Measurements from ENCODE around the gene KIAA0753.

The KIAA0753 gene

DNA sequence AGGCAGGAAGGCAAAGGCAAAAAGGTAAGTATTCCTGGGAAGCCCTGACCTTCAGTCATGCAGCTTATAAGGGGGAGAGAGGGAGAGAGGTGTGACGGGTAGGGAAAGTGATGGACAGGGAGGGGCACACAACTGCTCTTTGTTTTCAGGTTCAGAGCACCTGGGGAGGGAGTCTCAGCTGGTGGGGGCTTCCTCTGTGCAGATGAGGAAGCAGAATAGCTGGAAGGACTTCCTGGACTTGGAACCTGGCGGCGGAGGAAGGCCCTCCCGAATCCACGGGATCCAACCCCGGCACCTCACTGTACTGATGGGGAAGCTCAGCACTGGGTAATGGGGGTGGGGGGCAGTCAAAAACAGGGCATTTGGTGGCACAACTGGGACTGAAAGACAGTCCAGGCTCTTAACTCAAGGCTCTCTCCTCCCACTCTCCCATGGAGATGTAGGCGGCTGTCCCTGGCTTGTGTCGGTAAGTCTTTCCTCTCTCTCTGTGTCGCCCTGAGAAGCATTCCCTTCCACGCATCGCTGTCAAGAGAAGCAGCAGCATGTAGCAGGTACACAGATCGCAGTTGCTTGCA is 72.2 kb downstream of the KIAA0753 start:
- TF ChIP-seq, protein P1, sequence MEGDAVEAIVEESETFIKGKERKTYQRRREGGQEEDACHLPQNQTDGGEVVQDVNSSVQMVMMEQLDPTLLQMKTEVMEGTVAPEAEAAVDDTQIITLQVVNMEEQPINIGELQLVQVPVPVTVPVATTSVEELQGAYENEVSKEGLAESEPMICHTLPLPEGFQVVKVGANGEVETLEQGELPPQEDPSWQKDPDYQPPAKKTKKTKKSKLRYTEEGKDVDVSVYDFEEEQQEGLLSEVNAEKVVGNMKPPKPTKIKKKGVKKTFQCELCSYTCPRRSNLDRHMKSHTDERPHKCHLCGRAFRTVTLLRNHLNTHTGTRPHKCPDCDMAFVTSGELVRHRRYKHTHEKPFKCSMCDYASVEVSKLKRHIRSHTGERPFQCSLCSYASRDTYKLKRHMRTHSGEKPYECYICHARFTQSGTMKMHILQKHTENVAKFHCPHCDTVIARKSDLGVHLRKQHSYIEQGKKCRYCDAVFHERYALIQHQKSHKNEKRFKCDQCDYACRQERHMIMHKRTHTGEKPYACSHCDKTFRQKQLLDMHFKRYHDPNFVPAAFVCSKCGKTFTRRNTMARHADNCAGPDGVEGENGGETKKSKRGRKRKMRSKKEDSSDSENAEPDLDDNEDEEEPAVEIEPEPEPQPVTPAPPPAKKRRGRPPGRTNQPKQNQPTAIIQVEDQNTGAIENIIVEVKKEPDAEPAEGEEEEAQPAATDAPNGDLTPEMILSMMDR (IDR thresholded peaks at IDR 0.05; ENCODE audit: extremely low read depth, insufficient read depth, missing control alignments), result no peak
- in situ Hi-C loops (cut with MboI; ENCODE audit: low pct_unique_long_range_greater_than_20kb, low sequenced_read_pairs, unreplicated experiment), result no loop called here
- DNase-seq (ENCODE audit: low spot score), result no peak

DNA sequence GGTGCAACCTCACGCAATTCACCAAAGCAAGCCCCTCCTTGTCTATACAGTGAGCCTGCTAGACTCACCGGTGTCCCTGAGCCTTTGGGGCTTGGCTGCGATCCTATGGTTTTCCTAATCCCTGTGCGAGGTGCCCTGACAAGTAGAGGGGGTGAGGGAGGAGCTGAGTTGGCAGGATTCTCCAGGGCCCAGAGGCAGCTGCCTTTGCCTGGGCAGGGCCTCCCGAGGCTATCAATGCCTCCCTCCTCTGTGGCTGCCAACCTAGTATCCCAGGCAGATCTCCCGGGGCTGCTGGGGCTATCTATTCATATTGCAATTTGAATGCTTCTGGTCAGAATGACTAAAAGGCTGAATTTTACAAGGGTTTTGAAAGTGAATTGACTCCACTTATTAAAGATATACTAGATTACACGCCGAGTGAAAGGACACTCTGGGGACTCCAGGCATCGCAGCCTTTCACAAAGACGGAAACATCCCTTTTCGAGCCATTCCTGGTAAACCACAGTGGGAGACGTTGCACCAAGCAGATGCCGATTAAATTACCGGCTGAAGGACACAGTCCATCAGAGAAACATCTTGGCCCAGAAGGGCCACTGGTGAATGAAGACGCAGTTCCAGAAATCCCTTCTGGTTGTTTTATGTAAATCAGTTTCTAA is 72.9 kb downstream of the KIAA0753 start:
- in situ Hi-C loops (cut with MboI; ENCODE audit: low pct_unique_long_range_greater_than_20kb, low sequenced_read_pairs, unreplicated experiment), result no loop called here
- DNase-seq (ENCODE audit: low spot score), result no peak
- TF ChIP-seq, protein P1 (IDR thresholded peaks at IDR 0.05; ENCODE audit: extremely low read depth, insufficient read depth, missing control alignments), result no peak

DNA sequence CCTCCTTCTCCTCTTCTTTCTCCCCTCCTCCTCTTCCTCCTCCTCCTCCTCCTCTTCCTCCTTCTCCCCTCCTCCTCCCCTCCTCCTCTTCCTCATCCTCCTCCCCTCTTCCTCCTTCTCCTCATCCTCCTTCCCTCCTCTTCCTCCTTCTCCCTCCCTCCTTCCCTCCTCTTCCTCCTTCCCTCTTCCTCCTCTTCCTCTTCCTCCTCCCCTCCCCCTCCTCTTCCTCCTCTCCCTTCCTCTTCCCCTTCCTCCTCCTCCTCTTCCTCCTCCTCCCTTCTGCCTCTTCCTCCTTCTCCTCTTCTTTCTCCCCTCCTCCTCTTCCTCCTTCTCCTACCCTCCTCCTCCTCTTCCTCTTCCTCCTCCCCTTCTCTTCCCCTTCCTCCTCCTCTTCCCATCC is 79.1 kb downstream of the KIAA0753 start:
- TF ChIP-seq, protein P1 (IDR thresholded peaks at IDR 0.05; ENCODE audit: extremely low read depth, insufficient read depth, missing control alignments), result no peak
- DNase-seq (ENCODE audit: low spot score), result no peak
- in situ Hi-C loops (cut with MboI; ENCODE audit: low pct_unique_long_range_greater_than_20kb, low sequenced_read_pairs, unreplicated experiment), result no loop called here

DNA sequence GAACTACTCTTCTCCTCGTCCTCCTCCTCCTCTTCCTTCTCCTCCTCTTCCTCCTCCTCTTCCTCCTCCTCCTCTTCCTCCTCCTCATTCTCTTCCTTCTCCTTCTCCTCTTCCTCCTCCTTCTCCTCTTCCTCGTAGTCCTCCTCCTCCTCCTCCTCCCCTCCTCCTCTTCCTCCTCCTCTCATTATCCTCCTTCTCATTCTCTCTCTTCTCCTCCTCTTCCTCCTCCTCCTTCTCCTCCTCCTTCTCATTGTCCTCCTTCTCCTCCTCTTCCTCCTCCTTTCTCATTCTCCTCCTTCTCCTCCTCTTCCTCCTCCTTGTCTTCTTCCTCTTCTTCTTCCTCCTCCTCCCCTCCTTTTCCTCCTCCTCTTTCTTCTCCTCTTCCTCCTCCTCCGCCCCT is 80.0 kb downstream of the KIAA0753 start:
- TF ChIP-seq, protein P1 (IDR thresholded peaks at IDR 0.05; ENCODE audit: extremely low read depth, insufficient read depth, missing control alignments), result no peak
- in situ Hi-C loops (cut with MboI; ENCODE audit: low pct_unique_long_range_greater_than_20kb, low sequenced_read_pairs, unreplicated experiment), result no loop called here
- no peak for DNase-seq (ENCODE audit: low spot score)

DNA sequence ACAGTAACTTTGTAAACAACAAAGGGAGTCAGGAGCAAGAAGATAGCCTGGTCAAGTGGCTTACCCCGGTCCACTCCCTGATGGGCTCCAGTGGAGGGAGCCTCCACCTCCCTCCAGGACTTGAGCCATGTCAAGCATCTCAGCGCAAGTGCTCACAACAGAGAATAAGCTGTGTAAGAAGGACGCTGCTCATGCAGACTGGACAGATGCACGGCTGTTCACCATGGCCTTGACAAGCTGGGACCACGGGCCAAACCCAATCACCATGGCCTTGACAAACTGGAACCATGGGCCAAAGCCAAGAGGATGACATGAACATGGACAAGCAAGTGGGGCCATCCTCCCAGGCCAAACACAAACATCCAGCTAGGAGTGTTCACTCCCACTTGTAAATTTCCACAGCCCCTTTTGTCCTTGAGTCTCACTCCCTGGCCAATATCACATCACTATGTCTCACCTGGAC is 80.7 kb downstream of the KIAA0753 start:
- DNase-seq (ENCODE audit: low spot score), result no peak
- TF ChIP-seq, protein P1 (IDR thresholded peaks at IDR 0.05; ENCODE audit: extremely low read depth, insufficient read depth, missing control alignments), result no peak
- in situ Hi-C loops (cut with MboI; ENCODE audit: low pct_unique_long_range_greater_than_20kb, low sequenced_read_pairs, unreplicated experiment), result no loop called here

DNA sequence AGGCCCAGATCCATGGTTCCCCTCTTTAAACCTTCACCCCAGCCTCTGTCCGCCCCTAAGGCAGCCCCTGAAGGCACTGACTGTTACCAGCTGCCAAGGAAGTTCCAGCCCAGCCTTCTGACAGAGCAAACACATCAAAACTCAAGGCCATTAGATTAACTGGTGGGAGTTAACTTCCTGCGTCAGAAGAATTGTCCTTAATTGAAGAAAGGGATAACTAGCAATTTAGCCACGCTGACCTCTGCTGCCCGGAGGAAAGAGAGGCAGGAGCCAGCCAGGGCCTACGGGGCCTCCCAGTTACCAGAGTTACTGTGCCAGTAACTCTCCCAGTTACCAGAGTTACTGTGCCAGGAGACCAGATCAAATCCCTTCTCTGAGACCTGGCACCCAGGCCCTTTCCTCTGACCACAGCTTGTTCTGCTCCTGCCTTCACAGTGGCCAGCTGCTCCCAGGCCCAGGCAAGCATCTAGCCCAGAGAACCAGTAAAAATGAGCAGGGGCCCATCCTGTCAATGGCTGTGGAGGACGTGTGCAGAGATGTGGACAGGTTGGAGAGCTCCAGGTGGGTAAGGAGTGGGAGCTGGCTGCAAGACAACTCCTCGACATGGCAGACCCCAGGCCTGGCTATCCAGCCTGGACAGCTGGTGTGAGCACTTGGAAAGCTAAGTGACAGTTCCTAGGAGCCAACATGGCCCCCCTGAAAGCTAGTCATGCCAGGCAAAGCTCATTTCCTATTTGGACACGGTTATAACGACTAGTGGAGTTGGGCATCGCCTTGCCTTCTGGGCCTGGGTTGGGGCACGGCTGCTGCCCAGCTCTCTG is 81.4 kb downstream of the KIAA0753 start:
- in situ Hi-C loops (cut with MboI; ENCODE audit: low pct_unique_long_range_greater_than_20kb, low sequenced_read_pairs, unreplicated experiment), result no loop called here
- TF ChIP-seq, protein P1 (IDR thresholded peaks at IDR 0.05; ENCODE audit: extremely low read depth, insufficient read depth, missing control alignments), result no peak
- DNase-seq (ENCODE audit: low spot score), result no peak
